ENCODE measurements around the gene IFFO2.

Gene IFFO2

DNA sequence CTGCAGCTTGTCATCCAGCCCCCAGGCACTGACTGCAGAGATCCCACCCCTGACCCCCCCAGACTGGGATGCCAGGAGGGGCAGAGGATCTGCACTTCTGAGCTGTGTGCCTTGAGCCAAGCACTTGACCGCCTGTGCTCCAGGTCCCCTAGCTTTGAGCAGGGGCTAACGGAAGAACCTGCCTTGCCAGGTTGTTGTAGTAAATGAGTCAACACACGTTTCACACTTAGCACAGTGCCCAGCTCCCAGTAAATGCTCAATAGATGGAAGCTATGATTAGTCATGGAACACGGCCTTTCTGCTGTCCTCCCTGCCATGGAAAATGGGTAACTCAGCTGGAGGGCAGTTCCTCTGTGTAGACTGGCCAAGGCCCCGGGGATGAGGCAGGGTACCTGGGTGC lies 24.1 kb downstream of the IFFO2 start:
- Histone ChIP-seq H4K20me1 (ENCODE audit: insufficient read depth, low read length) (no peaks in the 10 kb centered on the region), H3K27me3 (replicated peaks; ENCODE audit: insufficient read depth, low read length) (no peaks in the 10 kb centered on the region), H3K4me1 (ENCODE audit: low read length) (peaks cover 42% of the 10 kb centered on the region), H3K4me2 (ENCODE audit: low read depth, low read length) (no peak overlapping the region), H3K9me2 (replicated peaks; ENCODE audit: insufficient read depth, low read length) (no peaks in the 10 kb centered on the region), H3K4me3 (ENCODE audit: low read length) (no peak overlapping the region), H3F3A (ENCODE audit: insufficient read depth, low read length) (peaks cover 16% of the 10 kb centered on the region), H3K79me2 (ENCODE audit: low read length) (peaks cover 52% of the 10 kb centered on the region), H2AFZ (ENCODE audit: low read length) (no peak overlapping the region), H3K9ac (ENCODE audit: low read length) (no peak overlapping the region), H3K27ac (ENCODE audit: low read length) (no peak overlapping the region), H3K9me3 (replicated peaks; ENCODE audit: insufficient read depth, low read length) (no peaks in the 10 kb centered on the region), H3K36me3 (replicated peaks; ENCODE audit: insufficient read depth, low read length) (no peaks in the 10 kb centered on the region)
- no peak for DNase-seq
- TF ChIP-seq EZH2 (optimal IDR thresholded peaks at IDR 0.05; ENCODE audit: low read depth, low read length) (no peak), EZH2phosphoT487 (IDR thresholded peaks at IDR 0.05; ENCODE audit: low read length) (no peak)
- TF ChIP-seq, protein P1, sequence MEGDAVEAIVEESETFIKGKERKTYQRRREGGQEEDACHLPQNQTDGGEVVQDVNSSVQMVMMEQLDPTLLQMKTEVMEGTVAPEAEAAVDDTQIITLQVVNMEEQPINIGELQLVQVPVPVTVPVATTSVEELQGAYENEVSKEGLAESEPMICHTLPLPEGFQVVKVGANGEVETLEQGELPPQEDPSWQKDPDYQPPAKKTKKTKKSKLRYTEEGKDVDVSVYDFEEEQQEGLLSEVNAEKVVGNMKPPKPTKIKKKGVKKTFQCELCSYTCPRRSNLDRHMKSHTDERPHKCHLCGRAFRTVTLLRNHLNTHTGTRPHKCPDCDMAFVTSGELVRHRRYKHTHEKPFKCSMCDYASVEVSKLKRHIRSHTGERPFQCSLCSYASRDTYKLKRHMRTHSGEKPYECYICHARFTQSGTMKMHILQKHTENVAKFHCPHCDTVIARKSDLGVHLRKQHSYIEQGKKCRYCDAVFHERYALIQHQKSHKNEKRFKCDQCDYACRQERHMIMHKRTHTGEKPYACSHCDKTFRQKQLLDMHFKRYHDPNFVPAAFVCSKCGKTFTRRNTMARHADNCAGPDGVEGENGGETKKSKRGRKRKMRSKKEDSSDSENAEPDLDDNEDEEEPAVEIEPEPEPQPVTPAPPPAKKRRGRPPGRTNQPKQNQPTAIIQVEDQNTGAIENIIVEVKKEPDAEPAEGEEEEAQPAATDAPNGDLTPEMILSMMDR (IDR thresholded peaks at IDR 0.05; ENCODE audit: low read length), result no peak

DNA sequence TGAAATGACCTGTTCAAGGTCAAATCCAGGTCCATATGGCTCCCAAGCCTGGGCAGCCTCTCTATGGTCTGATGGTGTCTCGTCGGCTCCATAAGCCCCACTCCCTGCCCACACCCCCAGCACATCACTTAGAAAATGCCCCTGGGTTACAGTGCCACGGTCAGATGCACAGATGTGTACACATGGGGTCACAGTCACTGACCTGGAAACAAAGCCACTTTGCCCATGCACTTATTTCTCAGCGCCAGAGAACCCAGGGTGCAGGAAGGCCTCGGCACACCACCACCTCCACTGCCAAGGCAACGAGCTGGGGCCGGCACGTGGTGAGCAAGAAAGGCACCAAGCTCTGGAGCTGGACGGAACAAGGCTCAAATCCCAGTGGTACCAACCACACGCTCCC lies 24.7 kb downstream of the IFFO2 start:
- H3K36me3 ChIP-seq (replicated peaks; ENCODE audit: insufficient read depth, low read length), result no peaks in the 10 kb centered on the region
- no peak overlapping the region for H3K4me3 ChIP-seq (ENCODE audit: low read length)
- no peaks in the 10 kb centered on the region for H4K20me1 ChIP-seq (ENCODE audit: insufficient read depth, low read length)
- H3K9me2 ChIP-seq (replicated peaks; ENCODE audit: insufficient read depth, low read length), result no peaks in the 10 kb centered on the region
- no peak overlapping the region for H2AFZ ChIP-seq (ENCODE audit: low read length)
- no peaks in the 10 kb centered on the region for H3K27me3 ChIP-seq (replicated peaks; ENCODE audit: insufficient read depth, low read length)
- DNase-seq, result no peak
- H3K4me1 ChIP-seq (ENCODE audit: low read length), result peaks cover 49% of the 10 kb centered on the region
- H3K27ac ChIP-seq (ENCODE audit: low read length), result no peak overlapping the region
- TF ChIP-seq EZH2phosphoT487 (IDR thresholded peaks at IDR 0.05; ENCODE audit: low read length) (no peak), EZH2 (optimal IDR thresholded peaks at IDR 0.05; ENCODE audit: low read depth, low read length) (no peak)
- TF ChIP-seq, protein P1 (IDR thresholded peaks at IDR 0.05; ENCODE audit: low read length), result no peak
- H3F3A ChIP-seq (ENCODE audit: insufficient read depth, low read length), result peaks cover 22% of the 10 kb centered on the region
- no peaks in the 10 kb centered on the region for H3K9me3 ChIP-seq (replicated peaks; ENCODE audit: insufficient read depth, low read length)
- H3K4me2 ChIP-seq (ENCODE audit: low read depth, low read length), result no peak overlapping the region
- no peak overlapping the region for H3K9ac ChIP-seq (ENCODE audit: low read length)
- H3K79me2 ChIP-seq (ENCODE audit: low read length), result peaks cover 52% of the 10 kb centered on the region

DNA sequence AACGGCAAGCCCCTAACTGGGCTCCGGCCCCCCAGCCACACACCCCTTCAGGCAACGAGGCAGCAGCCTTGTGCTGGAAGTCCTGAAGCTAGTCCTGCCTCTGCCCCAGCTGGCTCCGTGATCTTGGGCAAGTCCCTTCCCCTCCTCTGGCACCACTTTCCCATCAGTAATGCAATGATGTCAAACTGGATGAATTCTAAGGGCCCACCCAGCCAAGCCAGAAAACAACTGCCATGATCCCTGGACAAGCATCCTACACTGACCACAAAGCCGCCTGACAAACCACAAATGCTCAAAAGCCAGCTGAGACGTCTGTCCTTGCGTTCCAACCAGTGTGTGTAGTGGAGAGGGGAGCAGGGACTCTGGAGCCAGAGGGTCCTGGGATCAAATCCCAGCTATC lies 26.8 kb downstream of the IFFO2 start:
- TF ChIP-seq, protein P1 (IDR thresholded peaks at IDR 0.05; ENCODE audit: low read length), result no peak
- TF ChIP-seq EZH2phosphoT487 (IDR thresholded peaks at IDR 0.05; ENCODE audit: low read length) (no peak), EZH2 (optimal IDR thresholded peaks at IDR 0.05; ENCODE audit: low read depth, low read length) (no peak)

More for the DNA sequence above, 26.8 kb downstream of the IFFO2 start:
- no peaks in the 10 kb centered on the region for H3K9me2 ChIP-seq (replicated peaks; ENCODE audit: insufficient read depth, low read length)
- H3K9ac ChIP-seq (ENCODE audit: low read length), result no peak overlapping the region
- H2AFZ ChIP-seq (ENCODE audit: low read length), result no peak overlapping the region
- H3K4me1 ChIP-seq (ENCODE audit: low read length), result peaks cover 54% of the 10 kb centered on the region
- DNase-seq, result no peak
- peaks cover 57% of the 10 kb centered on the region for H3K79me2 ChIP-seq (ENCODE audit: low read length)
- no peaks in the 10 kb centered on the region for H3K36me3 ChIP-seq (replicated peaks; ENCODE audit: insufficient read depth, low read length)
- no peaks in the 10 kb centered on the region for H3K27me3 ChIP-seq (replicated peaks; ENCODE audit: insufficient read depth, low read length)
- H3F3A ChIP-seq (ENCODE audit: insufficient read depth, low read length), result peaks cover 29% of the 10 kb centered on the region
- H3K9me3 ChIP-seq (replicated peaks; ENCODE audit: insufficient read depth, low read length), result no peaks in the 10 kb centered on the region
- H3K4me3 ChIP-seq (ENCODE audit: low read length), result no peak overlapping the region
- H4K20me1 ChIP-seq (ENCODE audit: insufficient read depth, low read length), result no peaks in the 10 kb centered on the region
- H3K27ac ChIP-seq (ENCODE audit: low read length), result no peak overlapping the region
- no peak overlapping the region for H3K4me2 ChIP-seq (ENCODE audit: low read depth, low read length)

Measured in MM.1S (cell line).